Activated T-cell treated with anti-CD3 and anti-CD28 coated beads, Interleukin-2, amount 50 U/mL, for 72 hours (primary cell): ENCODE measurements around the gene TAF7L. TPM values are rescaled to one million over a fixed set of nuclear protein-coding genes. Genes with fewer than 3 reads are reported as not detected.

Experiments
- total RNA-seq, 2 donors: library from RNA; stranded (reverse); gene quantifications; one replicate each; pipeline ENCODE4 v1.2.3, GENCODE V29; 2022

TAF7L gene
- total RNA-seq, 2 donors from 2014 or later = not detected

Other genes with a start within 250 kb of the TAF7L start
- 10 to 100 TPM; 24.4 to 25.9 TPM for gene TRMT2B, start 239.2 kb downstream of the TAF7L start, total RNA-seq
- gene TMEM35A, start 212.5 kb downstream of the TAF7L start, total RNA-seq = under 1 TPM in 1 of 2 donors, not detected in 1; 0.26 TPM
- 10 to 100 TPM; 15.6 to 19.3 TPM for gene CENPI, start 193.1 kb downstream of the TAF7L start, total RNA-seq
- gene DRP2, start 71.5 kb downstream of the TAF7L start, total RNA-seq = 1 to 10 TPM in 1 of 2 donors, under 1 TPM in 1; 0.86 to 1.2 TPM
- 10 to 100 TPM; 13.8 to 15.7 TPM for gene TIMM8A, start 57.4 kb upstream of the TAF7L start, total RNA-seq
- gene BTK, start 94.9 kb upstream of the TAF7L start, total RNA-seq = 1 to 10 TPM; 1.7 to 1.9 TPM
- gene RPL36A, start 99.7 kb upstream of the TAF7L start, total RNA-seq = 100 to 1,000 TPM; 221 to 294 TPM
- gene GLA, start 116.6 kb upstream of the TAF7L start, total RNA-seq = 10 to 100 TPM; 43.7 to 48.1 TPM
- 10 to 100 TPM; 15.0 to 17.8 TPM for gene HNRNPH2, start 116.9 kb upstream of the TAF7L start, total RNA-seq
- 10 to 100 TPM in 1 of 2 donors, 1 to 10 TPM in 1; 7.7 to 10.0 TPM for gene ARMCX4, start 194.1 kb upstream of the TAF7L start, total RNA-seq